Upper lobe of right lung (tissue), 1 donor: ENCODE results near the gene CACNA1A. TPM values are rescaled to one million over a fixed set of nuclear protein-coding genes. Genes with fewer than 3 reads are reported as not detected.

Experiments
- ATAC-seq: fragments of 200-7000 bp; cut with Tn5 transposase; one replicate; pipeline ENCODE4 v1.9.1; 2020; ENCODE audit warnings: mild to moderate bottlenecking, moderate library complexity
- DNase-seq: peaks from one replicate; pipeline ENCODE4 v3.0.0-alpha.2; 2020
- H3K27ac ChIP-seq: fragments of 200-600 bp; one replicate; pipeline ENCODE4 v1.8.0; 2022
- H3K27me3 ChIP-seq: fragments of 200-600 bp; one replicate; pipeline ENCODE4 v1.8.0; 2022; ENCODE audit warnings: mild to moderate bottlenecking
- H3K36me3 ChIP-seq: fragments of 200-600 bp; one replicate; pipeline ENCODE4 v1.8.0; 2022
- H3K4me1 ChIP-seq: fragments of 200-600 bp; one replicate; pipeline ENCODE4 v1.8.0; 2022
- H3K4me3 ChIP-seq: fragments of 200-600 bp; one replicate; pipeline ENCODE4 v1.8.0; 2022; ENCODE audit warnings: mild to moderate bottlenecking
- H3K9me3 ChIP-seq: fragments of 200-600 bp; one replicate; pipeline ENCODE4 v1.8.0; 2022
- intact Hi-C: fragments of 100-400 bp; cut with DNase I; formaldehyde crosslinking; loops from one replicate; pipeline ENCODE4 v1.11.0; 2022
- total RNA-seq: library from RNA; stranded (reverse); fragmentation: NEBNext Ultra II Directional; extraction: Animal tissue kit (Norgen Biotek cat#: 25700); gene quantifications from one replicate; pipeline ENCODE4 v1.2.1, GENCODE V29; 2021
- TF ChIP-seq, protein P1 (sequence below): fragments of 200-600 bp; IDR thresholded peaks from one replicate; pipeline ENCODE4 v1.8.0; 2022; ENCODE audit warnings: antibody characterized with exemption
- donor health status: DM: no; HTN: yes; CAD: no; lungs with severe emphysema.

The CACNA1A gene
- total RNA-seq, 1 donor from 2014 or later: 0.26 TPM

DNA sequence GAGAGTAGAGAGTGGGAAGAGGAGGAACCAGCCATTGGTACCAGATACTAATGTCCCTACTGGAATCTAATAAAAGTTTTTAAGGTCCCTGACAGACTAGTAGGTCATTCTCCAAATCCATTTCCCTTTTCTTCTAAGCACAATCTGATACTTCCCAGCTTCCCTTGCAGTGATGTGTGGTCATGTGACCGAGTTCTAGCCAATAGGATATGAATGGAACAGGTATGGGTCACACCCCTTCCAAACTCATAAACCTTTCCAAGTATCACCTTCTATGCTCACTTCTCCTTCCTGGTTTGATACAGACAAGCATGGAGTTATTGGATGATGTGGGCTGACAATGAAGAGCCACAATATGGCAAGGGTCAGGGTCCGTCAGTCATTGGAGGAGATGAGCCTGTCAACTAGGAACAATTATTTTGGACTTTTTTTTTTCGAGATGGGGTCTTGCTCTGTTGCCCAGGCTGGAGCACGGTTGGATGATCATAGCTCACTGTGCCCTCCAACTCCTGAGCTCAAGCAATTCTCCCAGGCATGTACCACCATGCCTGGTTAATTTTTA lies 54.8 kb downstream of the CACNA1A start:
- Histone ChIP-seq H3K27me3 (no peaks in the 10 kb centered on the region), H3K36me3 (no peaks in the 10 kb centered on the region), H3K4me3 (no peak overlapping the region), H3K9me3 (peaks cover 10% of the 10 kb centered on the region), H3K27ac (no peak overlapping the region), H3K4me1 (no peaks in the 10 kb centered on the region)
- intact Hi-C loops: no loop called here
- ATAC-seq: no peak
- TF ChIP-seq, protein P1, sequence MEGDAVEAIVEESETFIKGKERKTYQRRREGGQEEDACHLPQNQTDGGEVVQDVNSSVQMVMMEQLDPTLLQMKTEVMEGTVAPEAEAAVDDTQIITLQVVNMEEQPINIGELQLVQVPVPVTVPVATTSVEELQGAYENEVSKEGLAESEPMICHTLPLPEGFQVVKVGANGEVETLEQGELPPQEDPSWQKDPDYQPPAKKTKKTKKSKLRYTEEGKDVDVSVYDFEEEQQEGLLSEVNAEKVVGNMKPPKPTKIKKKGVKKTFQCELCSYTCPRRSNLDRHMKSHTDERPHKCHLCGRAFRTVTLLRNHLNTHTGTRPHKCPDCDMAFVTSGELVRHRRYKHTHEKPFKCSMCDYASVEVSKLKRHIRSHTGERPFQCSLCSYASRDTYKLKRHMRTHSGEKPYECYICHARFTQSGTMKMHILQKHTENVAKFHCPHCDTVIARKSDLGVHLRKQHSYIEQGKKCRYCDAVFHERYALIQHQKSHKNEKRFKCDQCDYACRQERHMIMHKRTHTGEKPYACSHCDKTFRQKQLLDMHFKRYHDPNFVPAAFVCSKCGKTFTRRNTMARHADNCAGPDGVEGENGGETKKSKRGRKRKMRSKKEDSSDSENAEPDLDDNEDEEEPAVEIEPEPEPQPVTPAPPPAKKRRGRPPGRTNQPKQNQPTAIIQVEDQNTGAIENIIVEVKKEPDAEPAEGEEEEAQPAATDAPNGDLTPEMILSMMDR: no peak
- no peak for DNase-seq

DNA sequence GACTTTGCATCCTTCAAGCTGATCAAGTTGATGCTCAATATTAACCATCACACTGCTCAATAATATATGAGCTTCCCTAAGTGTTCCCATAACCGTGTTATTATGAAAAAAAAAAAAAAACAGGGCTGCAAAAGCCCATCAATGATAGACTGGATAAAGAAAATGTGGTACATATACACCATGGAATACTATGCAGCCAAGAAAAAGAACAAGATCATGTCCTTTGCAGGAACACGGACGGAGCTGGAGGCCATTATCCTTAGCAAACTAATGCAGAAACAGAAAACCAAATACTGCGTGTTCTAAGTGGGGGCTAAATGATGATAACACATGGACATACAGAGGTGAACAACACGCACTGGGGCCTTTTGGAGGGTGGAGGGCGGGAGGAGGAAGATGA lies 58.3 kb downstream of the CACNA1A start:
- Histone ChIP-seq H3K9me3 (peaks cover 10% of the 10 kb centered on the region), H3K27me3 (peaks cover 6% of the 10 kb centered on the region), H3K36me3 (no peaks in the 10 kb centered on the region), H3K27ac (no peak overlapping the region), H3K4me1 (no peaks in the 10 kb centered on the region), H3K4me3 (no peak overlapping the region)
- TF ChIP-seq, protein P1: no peak
- intact Hi-C loops: no loop called here
- no peak for DNase-seq
- ATAC-seq: no peak

DNA sequence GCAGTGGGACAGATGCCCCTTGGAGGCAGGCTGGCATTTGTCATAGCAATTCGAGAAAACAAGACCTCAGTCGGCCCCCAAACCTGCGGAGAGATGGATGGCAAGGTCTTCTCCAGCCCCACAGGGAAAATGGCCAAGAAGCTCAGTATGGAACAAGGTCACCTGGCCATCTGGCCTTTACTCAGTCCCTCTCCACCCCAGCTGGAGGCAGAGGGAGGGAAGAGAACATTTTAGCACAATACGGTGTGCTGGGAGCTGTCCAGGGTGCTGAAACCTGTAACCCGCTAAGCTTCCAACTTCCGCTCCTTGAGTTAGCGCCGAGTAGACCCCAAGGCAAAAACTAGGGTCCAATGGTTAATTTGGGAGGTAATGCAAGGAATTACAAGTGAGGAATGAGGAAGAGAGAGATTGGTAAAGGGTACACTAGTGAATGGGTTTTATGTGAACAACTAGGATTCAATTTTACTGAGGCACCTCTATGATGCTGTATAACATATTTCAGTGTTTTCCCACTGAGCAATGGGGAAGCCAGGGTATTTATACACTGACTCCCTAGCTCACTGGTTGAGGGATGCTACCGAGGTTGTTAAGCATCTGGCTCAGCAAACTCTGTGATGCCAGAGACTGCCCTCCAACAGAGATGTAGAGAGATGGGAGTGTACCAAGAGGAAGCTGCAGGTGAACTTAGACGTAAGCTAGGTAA lies 64.3 kb downstream of the CACNA1A start:
- ATAC-seq: peak; percentile 38
- Histone ChIP-seq H3K4me1 (no peaks in the 10 kb centered on the region), H3K4me3 (no peak overlapping the region), H3K36me3 (no peaks in the 10 kb centered on the region), H3K27me3 (peaks cover 6% of the 10 kb centered on the region), H3K27ac (no peak overlapping the region), H3K9me3 (no peaks in the 10 kb centered on the region)
- intact Hi-C loops: no loop called here
- DNase-seq: no peak
- TF ChIP-seq, protein P1: no peak

DNA sequence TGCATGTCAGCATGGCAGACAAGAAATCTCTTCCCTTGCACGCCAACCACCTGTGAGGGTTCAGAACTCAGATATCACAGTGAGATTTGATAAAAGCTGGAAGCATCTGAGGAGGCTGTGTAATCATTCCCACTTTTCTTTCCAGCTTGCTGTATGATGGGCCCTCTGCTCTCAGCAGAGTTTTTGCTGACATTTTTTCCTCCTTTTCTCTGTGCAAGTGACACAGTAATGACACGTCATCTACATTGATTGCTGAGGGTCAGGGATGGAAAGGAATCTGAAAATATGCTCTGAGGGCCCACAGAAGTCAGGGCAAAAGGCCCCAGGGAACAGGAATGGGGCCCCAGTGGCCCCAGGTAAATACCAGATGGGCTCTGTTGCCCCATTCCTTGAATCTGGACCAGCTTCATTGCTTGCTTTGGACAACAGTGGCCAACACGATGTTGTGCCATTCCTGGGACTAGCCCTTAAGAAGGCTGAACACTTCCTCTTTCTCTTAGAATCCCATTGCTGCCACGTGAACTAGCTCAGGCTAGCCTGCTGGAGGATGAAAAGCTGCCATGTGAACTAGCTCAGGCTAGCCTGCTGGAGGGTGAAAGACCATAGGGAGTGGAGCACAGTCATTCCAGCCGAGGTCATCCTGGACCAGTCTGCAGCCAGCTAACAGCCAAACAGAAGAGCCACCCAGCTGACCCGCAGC lies 68.2 kb downstream of the CACNA1A start:
- ATAC-seq (no peak), DNase-seq (no peak)
- no peaks in the 10 kb centered on the region for H3K9me3 ChIP-seq
- no peaks in the 10 kb centered on the region for H3K4me1 ChIP-seq
- no peak overlapping the region for H3K27ac ChIP-seq
- no peak overlapping the region for H3K4me3 ChIP-seq
- TF ChIP-seq, protein P1: no peak
- H3K27me3 ChIP-seq: no peaks in the 10 kb centered on the region
- intact Hi-C loops: loop anchor here (10.0 kb wide), 1 partner anchor 153 kb away; no protein-coding TSS in a partner anchor
- H3K36me3 ChIP-seq: no peaks in the 10 kb centered on the region

DNA sequence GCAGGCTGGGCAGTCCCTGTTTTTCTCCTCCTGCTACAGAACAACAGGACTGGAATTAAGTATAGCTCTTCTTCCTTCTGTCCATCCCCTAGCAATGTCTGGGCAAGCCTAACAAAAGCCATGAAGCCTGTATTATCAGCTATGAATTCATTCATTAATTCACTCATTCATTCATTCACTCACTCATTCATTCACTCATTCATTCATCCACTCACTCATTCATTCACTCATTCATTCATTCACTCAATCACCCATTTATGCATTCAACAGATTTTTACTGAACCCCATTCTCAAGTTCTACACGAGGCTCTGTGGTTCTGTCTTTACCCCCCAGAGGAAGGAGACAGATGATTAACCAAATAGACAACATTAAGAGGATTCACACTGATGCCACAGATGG lies 69.9 kb downstream of the CACNA1A start:
- Histone ChIP-seq H3K4me3 (no peak overlapping the region), H3K27ac (no peak overlapping the region), H3K4me1 (no peaks in the 10 kb centered on the region), H3K27me3 (no peaks in the 10 kb centered on the region), H3K36me3 (no peaks in the 10 kb centered on the region), H3K9me3 (no peaks in the 10 kb centered on the region)
- intact Hi-C loops: loop anchor here (10.0 kb wide), 1 partner anchor 152 kb away; no protein-coding TSS in a partner anchor
- TF ChIP-seq, protein P1: no peak
- DNase-seq (no peak), ATAC-seq (no peak)
